GM10266 (cell line): Measurements from ENCODE around the gene ARHGEF38.

Experiments used
- DNase-seq: peaks from one replicate; pipeline ENCODE4 v3.0.0; 2012; ENCODE audit errors: extremely low spot score
- CTCF ChIP-seq: IDR thresholded peaks from 2 replicates; pipeline ENCODE4 v1.5.1; 2012; ENCODE audit warnings: mild to moderate bottlenecking, low read depth; ENCODE audit not compliant: control insufficient read depth, insufficient read depth; ENCODE audit errors: missing control alignments

ARHGEF38 gene

GRCh38 chr4:105543881-105544280, 8.5 kb upstream of the ARHGEF38 start:
- DNase-seq: no peak
- TF ChIP-seq CTCF: no peak

- DNase-seq: no peak
- no peak for TF ChIP-seq CTCF
Measured at GRCh38 chr4:105544520-105545286, 7.7 kb upstream of the ARHGEF38 start.

GRCh38 chr4:105546086-105546485, 6.3 kb upstream of the ARHGEF38 start:
- DNase-seq: no peak
- no peak for TF ChIP-seq CTCF

GRCh38 chr4:105547769-105548168, 4.7 kb upstream of the ARHGEF38 start:
- no peak for TF ChIP-seq CTCF
- DNase-seq: no peak

GRCh38 chr4:105548483-105548882, 3.9 kb upstream of the ARHGEF38 start:
- no peak for DNase-seq
- TF ChIP-seq CTCF: no peak

- no peak for TF ChIP-seq CTCF
- DNase-seq: no peak
Measured at GRCh38 chr4:105550641-105551040, 1.8 kb upstream of the ARHGEF38 start.

- DNase-seq: no peak
- no peak for TF ChIP-seq CTCF
Measured at GRCh38 chr4:105555409-105555808, 3.0 kb downstream of the ARHGEF38 start.
